Hematopoietic multipotent progenitor cell treated with erythropoietin and hydrocortisone succinate and interleukin-3 and kit ligand, for 4 days (in vitro differentiated cells): ENCODE measurements around the gene IFNA21.

Experiments used
- DNase-seq: peaks from one replicate; pipeline ENCODE4 v3.0.0-alpha.2; 2015

The IFNA21 gene

GRCh38 chr9:21137020-21137419, 29.4 kb downstream of the IFNA21 start:
- no peak for DNase-seq

- DNase-seq, result no peak
These were observed 30.7 kb downstream of the IFNA21 start for GRCh38 chr9:21135736-21136135.

GRCh38 chr9:21128186-21128585, 38.3 kb downstream of the IFNA21 start:
- DNase-seq, result peak; percentile 36

- no peak for DNase-seq
These were observed 44.7 kb downstream of the IFNA21 start for GRCh38 chr9:21121595-21122251.

- DNase-seq, result no peak
These were observed 45.4 kb downstream of the IFNA21 start for GRCh38 chr9:21121079-21121478.

- DNase-seq, result peak; percentile 93
These were observed 47.2 kb downstream of the IFNA21 start for GRCh38 chr9:21119093-21119770.
